SU-DHL-6 (cell line): ENCODE measurements around the gene GET4.
"Not testable (repeated sequence)": the region's sequence is repeated elsewhere in the genome, so short reads cannot be mapped to it uniquely, and the experiment has no call there.

Experiments
- H2AFZ ChIP-seq: fragments of 200-600 bp; sonication (generic); 2 replicates; pipeline ENCODE4 v1.6.1; 2014; ENCODE audit warnings: low read depth, mild to moderate bottlenecking, moderate library complexity, mixed read lengths, antibody characterized with exemption, low read length; ENCODE audit not compliant: severe bottlenecking
- H3F3A ChIP-seq: fragments of 200-600 bp; shearing (Covaris generic); 2 replicates; pipeline ENCODE4 v1.6.0; 2016; ENCODE audit warnings: antibody characterized with exemption, mild to moderate bottlenecking; ENCODE audit not compliant: insufficient read depth
- H3K27ac ChIP-seq: fragments of 200-600 bp; sonication (generic); 2 replicates; pipeline ENCODE4 v1.5.1; 2016; ENCODE audit warnings: low read depth, mild to moderate bottlenecking, low read length, moderate library complexity, mixed read lengths
- H3K27me3 ChIP-seq: fragments of 200-600 bp; sonication (generic), shearing (Covaris generic); 2 replicates; pipeline ENCODE4 v1.6.0; 2014; ENCODE audit warnings: mild to moderate bottlenecking, low read length
- H3K36me3 ChIP-seq: fragments of 200-600 bp; sonication (generic); 2 replicates; pipeline ENCODE4 v1.6.1; 2014; ENCODE audit warnings: mild to moderate bottlenecking, low read length, mixed read lengths
- H3K4me2 ChIP-seq: fragments of 300-600, 200-600 bp; shearing (Covaris generic), sonication (generic); 2 replicates; pipeline ENCODE4 v1.6.0; 2014; ENCODE audit warnings: low read length, low read depth, mild to moderate bottlenecking; ENCODE audit not compliant: poor library complexity, severe bottlenecking
- H3K4me3 ChIP-seq: fragments of 200-600 bp; sonication (generic); 2 replicates; pipeline ENCODE4 v1.5.1; 2014; ENCODE audit warnings: antibody characterized with exemption, low read length, mild to moderate bottlenecking, mixed read lengths; ENCODE audit not compliant: insufficient read depth, poor library complexity, severe bottlenecking
- H3K79me2 ChIP-seq: fragments of 200-600 bp; sonication (generic); 2 replicates; pipeline ENCODE4 v1.6.1; 2014; ENCODE audit warnings: mild to moderate bottlenecking, low read length, moderate library complexity; ENCODE audit not compliant: insufficient read depth
- H3K9ac ChIP-seq: fragments of 200-600 bp; sonication (generic); 2 replicates; pipeline ENCODE4 v1.7.0; 2014; ENCODE audit warnings: mild to moderate bottlenecking, low read length
- H3K9me2 ChIP-seq: fragments of 200-600 bp; sonication (generic); replicated peaks from 2 replicates; pipeline ENCODE4 v1.6.1; 2014; ENCODE audit warnings: low read length; ENCODE audit not compliant: insufficient read depth
- H3K9me3 ChIP-seq: fragments of 200-600 bp; sonication (generic); 2 replicates; pipeline ENCODE4 v1.6.1; 2014; ENCODE audit warnings: low read length, mixed read lengths; ENCODE audit not compliant: insufficient read depth
- H4K20me1 ChIP-seq: fragments of 200-600 bp; sonication (generic); 2 replicates; pipeline ENCODE4 v1.6.1; 2014; ENCODE audit warnings: low read depth, mild to moderate bottlenecking, antibody characterized with exemption, low read length, moderate library complexity, mixed read lengths
- EZH2phosphoT487 ChIP-seq: fragments of 200-600 bp; sonication (generic), shearing (Covaris generic); conservative IDR thresholded peaks from 2 replicates; pipeline ENCODE4 v1.6.1; 2018; ENCODE audit warnings: mild to moderate bottlenecking, antibody characterized with exemption, low read length, moderate library complexity, mixed read lengths
- TF ChIP-seq, protein P1 (sequence below): fragments of 200-600 bp; sonication (generic); IDR thresholded peaks from one replicate; pipeline ENCODE4 v1.5.1; 2017; ENCODE audit warnings: antibody characterized with exemption, mild to moderate bottlenecking, low read length, moderate library complexity; ENCODE audit not compliant: insufficient read depth, poor library complexity, severe bottlenecking

The GET4 gene

GRCh38 chr7:845091-845490 is 31.3 kb upstream of the GET4 start:
- Histone ChIP-seq H3K79me2 (no peaks in the 10 kb centered on the region), H2AFZ (no peak overlapping the region), H3K9me3 (no peaks in the 10 kb centered on the region), H4K20me1 (no peaks in the 10 kb centered on the region), H3K9ac (no peak overlapping the region), H3K4me2 (no peak overlapping the region), H3F3A (no peaks in the 10 kb centered on the region), H3K4me3 (no peak overlapping the region), H3K9me2 (no peaks in the 10 kb centered on the region), H3K27me3 (no peaks in the 10 kb centered on the region), H3K36me3 (peaks cover 6% of the 10 kb centered on the region; the same call in 1 of the 2 replicates), H3K27ac (no peak overlapping the region)
- TF ChIP-seq, protein P1, sequence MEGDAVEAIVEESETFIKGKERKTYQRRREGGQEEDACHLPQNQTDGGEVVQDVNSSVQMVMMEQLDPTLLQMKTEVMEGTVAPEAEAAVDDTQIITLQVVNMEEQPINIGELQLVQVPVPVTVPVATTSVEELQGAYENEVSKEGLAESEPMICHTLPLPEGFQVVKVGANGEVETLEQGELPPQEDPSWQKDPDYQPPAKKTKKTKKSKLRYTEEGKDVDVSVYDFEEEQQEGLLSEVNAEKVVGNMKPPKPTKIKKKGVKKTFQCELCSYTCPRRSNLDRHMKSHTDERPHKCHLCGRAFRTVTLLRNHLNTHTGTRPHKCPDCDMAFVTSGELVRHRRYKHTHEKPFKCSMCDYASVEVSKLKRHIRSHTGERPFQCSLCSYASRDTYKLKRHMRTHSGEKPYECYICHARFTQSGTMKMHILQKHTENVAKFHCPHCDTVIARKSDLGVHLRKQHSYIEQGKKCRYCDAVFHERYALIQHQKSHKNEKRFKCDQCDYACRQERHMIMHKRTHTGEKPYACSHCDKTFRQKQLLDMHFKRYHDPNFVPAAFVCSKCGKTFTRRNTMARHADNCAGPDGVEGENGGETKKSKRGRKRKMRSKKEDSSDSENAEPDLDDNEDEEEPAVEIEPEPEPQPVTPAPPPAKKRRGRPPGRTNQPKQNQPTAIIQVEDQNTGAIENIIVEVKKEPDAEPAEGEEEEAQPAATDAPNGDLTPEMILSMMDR: no peak
- TF ChIP-seq EZH2phosphoT487: no peak

DNA sequence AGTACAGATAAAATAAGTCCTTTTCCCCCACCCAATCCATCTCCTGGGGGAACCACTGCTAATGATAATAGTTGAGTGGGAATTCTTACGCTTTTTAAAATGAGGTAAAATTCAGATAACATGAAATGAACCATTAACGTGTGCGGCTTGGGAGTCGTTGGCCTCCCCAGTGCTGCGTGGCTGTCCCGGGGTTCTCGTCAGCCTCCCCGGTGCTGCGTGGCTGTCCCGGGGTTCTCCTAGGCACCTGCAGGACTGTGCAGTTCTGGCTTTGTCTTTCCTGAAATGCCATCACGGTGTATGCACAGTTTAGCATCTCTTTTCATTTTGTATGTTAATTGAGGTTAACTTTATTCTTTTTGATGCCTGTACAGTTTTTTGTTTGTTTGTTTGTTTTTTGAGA is 30.6 kb upstream of the GET4 start:
- H4K20me1 ChIP-seq: no peaks in the 10 kb centered on the region
- H3K9me3 ChIP-seq: no peaks in the 10 kb centered on the region
- no peak overlapping the region for H2AFZ ChIP-seq
- peaks cover 6% of the 10 kb centered on the region; the same call in 1 of the 2 replicates for H3K36me3 ChIP-seq
- TF ChIP-seq, protein P1: no peak
- TF ChIP-seq EZH2phosphoT487: no peak
- H3K4me3 ChIP-seq: no peak overlapping the region
- no peaks in the 10 kb centered on the region for H3F3A ChIP-seq
- no peak overlapping the region for H3K27ac ChIP-seq
- H3K4me2 ChIP-seq: no peak overlapping the region
- H3K79me2 ChIP-seq: no peaks in the 10 kb centered on the region
- H3K9ac ChIP-seq: no peak overlapping the region
- no peaks in the 10 kb centered on the region for H3K9me2 ChIP-seq
- no peaks in the 10 kb centered on the region for H3K27me3 ChIP-seq

DNA sequence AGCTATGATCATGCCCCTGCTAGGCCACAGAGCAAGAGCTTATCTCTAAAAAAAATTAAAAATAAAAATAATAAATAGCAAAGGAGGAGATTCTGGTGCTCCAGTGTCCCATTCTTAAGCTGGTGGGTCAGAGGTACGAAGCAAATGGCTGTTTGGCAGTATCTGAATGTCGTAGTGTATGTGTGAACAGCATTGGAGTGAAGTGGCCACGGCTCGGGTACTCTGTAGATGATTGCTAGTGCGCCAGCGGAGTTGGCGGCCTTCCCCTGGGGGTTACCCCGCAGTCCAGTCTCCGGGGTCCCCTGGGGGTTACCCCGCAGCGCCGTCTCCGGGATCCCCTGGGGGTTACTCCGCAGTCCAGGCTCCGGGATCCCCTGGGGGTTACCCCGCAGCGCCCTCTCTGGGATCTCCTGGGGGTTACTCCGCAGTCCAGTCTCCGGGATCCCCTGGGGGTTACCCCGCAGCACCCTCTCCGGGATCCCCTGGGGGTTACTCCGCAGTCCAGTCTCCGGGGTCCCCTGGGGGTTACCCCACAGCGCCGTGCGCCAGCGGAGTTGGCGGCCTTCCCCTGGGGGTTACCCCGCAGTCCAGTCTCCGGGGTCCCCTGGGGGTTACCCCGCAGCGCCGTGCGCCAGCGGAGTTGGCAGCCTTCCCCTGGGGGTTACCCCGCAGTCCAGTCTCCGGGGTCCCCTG is 29.2 kb upstream of the GET4 start:
- not testable (repeated sequence) for H3K36me3 ChIP-seq, H3K27me3 ChIP-seq

GRCh38 chr7:847728-848127 is 28.6 kb upstream of the GET4 start:
- H3K4me3 ChIP-seq, H3K9ac ChIP-seq, H3K4me2 ChIP-seq, H3K9me3 ChIP-seq, H3K36me3 ChIP-seq, H3K27me3 ChIP-seq, H3F3A ChIP-seq, H4K20me1 ChIP-seq, H3K79me2 ChIP-seq, H3K9me2 ChIP-seq, H2AFZ ChIP-seq, H3K27ac ChIP-seq: not testable (repeated sequence)

More for the DNA sequence above, 29.2 kb upstream of the GET4 start:
- not testable (repeated sequence) for H2AFZ ChIP-seq, H3K9me3 ChIP-seq, H4K20me1 ChIP-seq, H3K79me2 ChIP-seq, H3F3A ChIP-seq, H3K9me2 ChIP-seq, H3K4me3 ChIP-seq, H3K27ac ChIP-seq, H3K9ac ChIP-seq, H3K4me2 ChIP-seq
